Measurements from ENCODE around the gene SLC36A2.

Gene SLC36A2

DNA sequence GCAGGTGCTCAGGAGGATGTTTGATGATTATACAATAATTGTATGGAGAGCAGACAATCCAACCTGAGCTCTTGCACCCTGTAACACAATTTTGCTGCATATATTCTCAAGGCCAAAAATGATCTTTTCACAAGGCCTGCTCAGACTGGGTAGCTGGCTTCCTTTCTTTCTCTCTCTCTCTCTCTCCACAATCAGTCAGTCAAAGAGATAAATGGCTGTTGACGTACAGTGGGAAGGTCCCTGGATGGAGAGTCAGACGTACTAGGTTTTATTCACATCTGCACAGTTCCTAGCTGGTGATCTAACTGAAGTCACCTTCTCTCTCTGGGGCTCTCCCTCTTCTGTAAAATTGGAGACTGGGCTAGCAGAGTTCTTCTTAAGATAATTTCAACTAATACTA is 19.8 kb downstream of the SLC36A2 start:
- H3K4me3 ChIP-seq (ENCODE audit: low read length) = no peak overlapping the region
- H3K4me1 ChIP-seq (ENCODE audit: low read length) = no peaks in the 10 kb centered on the region
- no peaks in the 10 kb centered on the region for H3F3A ChIP-seq (ENCODE audit: insufficient read depth, low read length)
- DNase-seq = no peak
- no peaks in the 10 kb centered on the region for H3K9me2 ChIP-seq (replicated peaks; ENCODE audit: insufficient read depth, low read length)
- H2AFZ ChIP-seq (ENCODE audit: low read length) = no peak overlapping the region
- H3K27me3 ChIP-seq (replicated peaks; ENCODE audit: insufficient read depth, low read length) = no peaks in the 10 kb centered on the region
- no peak overlapping the region for H3K4me2 ChIP-seq (ENCODE audit: low read depth, low read length)
- TF ChIP-seq, protein P1, sequence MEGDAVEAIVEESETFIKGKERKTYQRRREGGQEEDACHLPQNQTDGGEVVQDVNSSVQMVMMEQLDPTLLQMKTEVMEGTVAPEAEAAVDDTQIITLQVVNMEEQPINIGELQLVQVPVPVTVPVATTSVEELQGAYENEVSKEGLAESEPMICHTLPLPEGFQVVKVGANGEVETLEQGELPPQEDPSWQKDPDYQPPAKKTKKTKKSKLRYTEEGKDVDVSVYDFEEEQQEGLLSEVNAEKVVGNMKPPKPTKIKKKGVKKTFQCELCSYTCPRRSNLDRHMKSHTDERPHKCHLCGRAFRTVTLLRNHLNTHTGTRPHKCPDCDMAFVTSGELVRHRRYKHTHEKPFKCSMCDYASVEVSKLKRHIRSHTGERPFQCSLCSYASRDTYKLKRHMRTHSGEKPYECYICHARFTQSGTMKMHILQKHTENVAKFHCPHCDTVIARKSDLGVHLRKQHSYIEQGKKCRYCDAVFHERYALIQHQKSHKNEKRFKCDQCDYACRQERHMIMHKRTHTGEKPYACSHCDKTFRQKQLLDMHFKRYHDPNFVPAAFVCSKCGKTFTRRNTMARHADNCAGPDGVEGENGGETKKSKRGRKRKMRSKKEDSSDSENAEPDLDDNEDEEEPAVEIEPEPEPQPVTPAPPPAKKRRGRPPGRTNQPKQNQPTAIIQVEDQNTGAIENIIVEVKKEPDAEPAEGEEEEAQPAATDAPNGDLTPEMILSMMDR (IDR thresholded peaks at IDR 0.05; ENCODE audit: low read length) = no peak
- TF ChIP-seq EZH2phosphoT487 (IDR thresholded peaks at IDR 0.05; ENCODE audit: low read length) = no peak
- TF ChIP-seq EZH2 (optimal IDR thresholded peaks at IDR 0.05; ENCODE audit: low read depth, low read length) = no peak
- no peaks in the 10 kb centered on the region for H3K36me3 ChIP-seq (replicated peaks; ENCODE audit: insufficient read depth, low read length)
- no peak overlapping the region for H3K9ac ChIP-seq (ENCODE audit: low read length)
- no peaks in the 10 kb centered on the region for H4K20me1 ChIP-seq (ENCODE audit: insufficient read depth, low read length)
- no peak overlapping the region for H3K27ac ChIP-seq (ENCODE audit: low read length)
- no peaks in the 10 kb centered on the region for H3K9me3 ChIP-seq (replicated peaks; ENCODE audit: insufficient read depth, low read length)
- H3K79me2 ChIP-seq (ENCODE audit: low read length) = no peaks in the 10 kb centered on the region

DNA sequence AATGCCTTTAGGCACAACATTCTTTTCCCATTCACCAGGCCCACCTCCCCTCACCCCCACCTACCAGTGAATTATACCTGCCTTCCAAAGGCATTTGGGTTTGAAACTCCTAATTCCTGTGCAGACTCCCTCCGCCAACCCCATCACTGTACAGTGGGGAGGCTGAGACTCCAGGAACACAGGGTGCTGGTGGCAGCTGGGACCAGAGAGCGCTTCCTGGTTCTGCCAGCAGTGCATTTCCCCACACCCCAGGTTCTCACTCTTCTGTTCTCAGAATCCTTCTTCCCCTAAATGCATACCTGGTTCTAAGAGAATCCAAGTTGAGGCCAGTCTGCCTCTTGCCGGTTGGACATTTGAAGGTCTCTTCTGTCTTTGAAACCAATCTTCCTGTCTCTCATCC is 21.1 kb downstream of the SLC36A2 start:
- H3K4me1 ChIP-seq (ENCODE audit: low read length) = no peaks in the 10 kb centered on the region
- no peaks in the 10 kb centered on the region for H3F3A ChIP-seq (ENCODE audit: insufficient read depth, low read length)
- no peak for DNase-seq
- no peaks in the 10 kb centered on the region for H3K9me2 ChIP-seq (replicated peaks; ENCODE audit: insufficient read depth, low read length)
- no peaks in the 10 kb centered on the region for H3K9me3 ChIP-seq (replicated peaks; ENCODE audit: insufficient read depth, low read length)
- no peak overlapping the region for H2AFZ ChIP-seq (ENCODE audit: low read length)
- TF ChIP-seq, protein P1 (IDR thresholded peaks at IDR 0.05; ENCODE audit: low read length) = no peak
- no peak for TF ChIP-seq EZH2phosphoT487 (IDR thresholded peaks at IDR 0.05; ENCODE audit: low read length)
- no peak overlapping the region for H3K4me3 ChIP-seq (ENCODE audit: low read length)
- H3K27me3 ChIP-seq (replicated peaks; ENCODE audit: insufficient read depth, low read length) = no peaks in the 10 kb centered on the region
- no peak overlapping the region for H3K9ac ChIP-seq (ENCODE audit: low read length)
- no peaks in the 10 kb centered on the region for H3K79me2 ChIP-seq (ENCODE audit: low read length)
- no peaks in the 10 kb centered on the region for H3K36me3 ChIP-seq (replicated peaks; ENCODE audit: insufficient read depth, low read length)
- no peaks in the 10 kb centered on the region for H4K20me1 ChIP-seq (ENCODE audit: insufficient read depth, low read length)
- H3K4me2 ChIP-seq (ENCODE audit: low read depth, low read length) = no peak overlapping the region
- no peak overlapping the region for H3K27ac ChIP-seq (ENCODE audit: low read length)

DNA sequence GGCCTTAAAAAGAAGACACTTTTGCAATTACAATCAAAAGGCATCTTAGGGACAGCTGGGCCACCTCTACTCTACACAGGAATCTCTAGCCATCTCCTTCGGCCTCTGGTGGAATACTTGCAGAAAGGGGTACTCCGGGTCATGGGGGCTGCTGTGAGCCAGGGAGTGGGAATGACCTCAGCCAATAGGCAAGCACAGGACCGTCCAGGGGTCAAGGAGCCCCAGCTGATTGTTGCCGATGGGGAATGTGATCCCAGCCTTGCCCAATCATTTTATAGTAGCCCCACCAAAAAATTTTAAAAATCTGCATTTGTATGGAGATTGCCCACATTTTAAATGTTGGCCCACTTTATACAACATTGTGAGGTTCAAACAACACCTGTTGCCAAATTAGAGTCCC is 26.9 kb downstream of the SLC36A2 start:
- no peaks in the 10 kb centered on the region for H4K20me1 ChIP-seq (ENCODE audit: insufficient read depth, low read length)
- no peak for DNase-seq
- no peaks in the 10 kb centered on the region for H3K36me3 ChIP-seq (replicated peaks; ENCODE audit: insufficient read depth, low read length)
- no peak overlapping the region for H3K4me3 ChIP-seq (ENCODE audit: low read length)
- H3K27me3 ChIP-seq (replicated peaks; ENCODE audit: insufficient read depth, low read length) = no peaks in the 10 kb centered on the region
- no peaks in the 10 kb centered on the region; the same call in 1 of the 2 replicates for H3F3A ChIP-seq (ENCODE audit: insufficient read depth, low read length)
- H3K4me1 ChIP-seq (ENCODE audit: low read length) = 0 out of 2 replicates have a peak, but pooled peaks cover 5% of the 10 kb centered on the region
- H3K9me3 ChIP-seq (replicated peaks; ENCODE audit: insufficient read depth, low read length) = no peaks in the 10 kb centered on the region
- no peak overlapping the region for H2AFZ ChIP-seq (ENCODE audit: low read length)
- no peak for TF ChIP-seq EZH2phosphoT487 (IDR thresholded peaks at IDR 0.05; ENCODE audit: low read length)
- no peak for TF ChIP-seq EZH2 (optimal IDR thresholded peaks at IDR 0.05; ENCODE audit: low read depth, low read length)
- TF ChIP-seq, protein P1 (IDR thresholded peaks at IDR 0.05; ENCODE audit: low read length) = no peak
- no peak overlapping the region for H3K9ac ChIP-seq (ENCODE audit: low read length)
- no peaks in the 10 kb centered on the region for H3K9me2 ChIP-seq (replicated peaks; ENCODE audit: insufficient read depth, low read length)
- H3K27ac ChIP-seq (ENCODE audit: low read length) = no peak overlapping the region
- no peaks in the 10 kb centered on the region for H3K79me2 ChIP-seq (ENCODE audit: low read length)
- H3K4me2 ChIP-seq (ENCODE audit: low read depth, low read length) = no peak overlapping the region

All from MM.1S (cell line).